Activated CD4-positive, alpha-beta T cell treated with anti-CD3 and anti-CD28 coated beads, Interleukin-2, amount 10 ng/mL, durations not matched to agents 24 days and 14 days (primary cell): Measurements from ENCODE around the gene DST. TPM values are rescaled to one million over a fixed set of nuclear protein-coding genes. Genes with fewer than 3 reads are reported as not detected.
"Not testable (repeated sequence)": the region's sequence is repeated elsewhere in the genome, so short reads cannot be mapped to it uniquely, and the experiment has no call there.

Experiments used
- DNase-seq: peaks from one replicate; pipeline ENCODE4 v3.0.0; 2022
- H3K27ac Mint-ChIP-seq: one replicate; pipeline ENCODE4 v1.8.0; 2022; ENCODE audit warnings: mild to moderate bottlenecking, mixed read lengths
- H3K27me3 Mint-ChIP-seq: one replicate; pipeline ENCODE4 v1.8.0; 2022; ENCODE audit warnings: mixed read lengths
- H3K36me3 Mint-ChIP-seq: one replicate; pipeline ENCODE4 v1.8.0; 2022; ENCODE audit warnings: low read depth, mild to moderate bottlenecking, mixed read lengths
- H3K4me1 Mint-ChIP-seq: one replicate; pipeline ENCODE4 v1.8.0; 2021; ENCODE audit warnings: mixed read lengths
- H3K4me3 Mint-ChIP-seq: one replicate; pipeline ENCODE4 v1.8.0; 2022; ENCODE audit warnings: mild to moderate bottlenecking, moderate library complexity, mixed read lengths
- H3K9me3 Mint-ChIP-seq: one replicate; pipeline ENCODE4 v1.8.0; 2021; ENCODE audit warnings: mixed read lengths
- intact Hi-C: fragments of 100-400 bp; cut with micrococcal nuclease; formaldehyde crosslinking; loops from one replicate; pipeline ENCODE4 v1.15.1; 2023
- total RNA-seq: library from RNA; stranded (reverse); gene quantifications from 2 replicates; pipeline ENCODE4 v1.2.3, GENCODE V29; 2022

DST gene
- total RNA-seq, 1 donor from 2014 or later = 8.0 TPM

GRCh38 chr6:56593801-56594318, 48.8 kb downstream of the DST start:
- intact Hi-C loops = loop anchor here (1.0 to 10.0 kb wide), 3 partner anchors 51 to 609 kb away; no protein-coding TSS in a partner anchor
- Mint-ChIP-seq H3K27me3 (no peaks in the 10 kb centered on the region), H3K4me3 (peak overlapping the region; percentile 52)

GRCh38 chr6:56582236-56582635, 60.5 kb downstream of the DST start:
- H3K27ac Mint-ChIP-seq = no peak overlapping the region
- no peaks in the 10 kb centered on the region for H3K9me3 Mint-ChIP-seq
- no peak for DNase-seq
- intact Hi-C loops = no loop called here
- H3K36me3 Mint-ChIP-seq = no peaks in the 10 kb centered on the region
- H3K4me1 Mint-ChIP-seq = no peaks in the 10 kb centered on the region
- H3K4me3 Mint-ChIP-seq = no peak overlapping the region
- no peaks in the 10 kb centered on the region for H3K27me3 Mint-ChIP-seq

More at GRCh38 chr6:56593801-56594318, 48.8 kb downstream of the DST start:
- DNase-seq = peak; percentile 75
- H3K4me1 Mint-ChIP-seq = peaks cover 26% of the 10 kb centered on the region
- peak overlapping the region; percentile 62 for H3K27ac Mint-ChIP-seq
- H3K36me3 Mint-ChIP-seq = no peaks in the 10 kb centered on the region
- H3K9me3 Mint-ChIP-seq = no peaks in the 10 kb centered on the region

GRCh38 chr6:56581296-56581925, 61.3 kb downstream of the DST start:
- no peak overlapping the region for H3K4me3 Mint-ChIP-seq
- no peaks in the 10 kb centered on the region for H3K4me1 Mint-ChIP-seq
- no peak for DNase-seq
- no peaks in the 10 kb centered on the region for H3K27me3 Mint-ChIP-seq
- H3K9me3 Mint-ChIP-seq = no peaks in the 10 kb centered on the region
- no peaks in the 10 kb centered on the region for H3K36me3 Mint-ChIP-seq
- H3K27ac Mint-ChIP-seq = no peak overlapping the region
- intact Hi-C loops = no loop called here

GRCh38 chr6:56580271-56580670, 62.4 kb downstream of the DST start:
- H3K4me1 Mint-ChIP-seq = no peaks in the 10 kb centered on the region
- H3K9me3 Mint-ChIP-seq = no peaks in the 10 kb centered on the region
- peaks cover 1% of the 10 kb centered on the region for H3K27me3 Mint-ChIP-seq
- no peak overlapping the region for H3K4me3 Mint-ChIP-seq
- intact Hi-C loops = no loop called here
- no peaks in the 10 kb centered on the region for H3K36me3 Mint-ChIP-seq
- H3K27ac Mint-ChIP-seq = no peak overlapping the region
- no peak for DNase-seq

GRCh38 chr6:56579155-56579851, 63.4 kb downstream of the DST start:
- no peak for DNase-seq
- H3K9me3 Mint-ChIP-seq = no peaks in the 10 kb centered on the region
- intact Hi-C loops = loop anchor here (10.0 kb wide), 1 partner anchor 105 kb away; no protein-coding TSS in a partner anchor
- peaks cover 1% of the 10 kb centered on the region for H3K27me3 Mint-ChIP-seq
- H3K27ac Mint-ChIP-seq = no peak overlapping the region
- no peaks in the 10 kb centered on the region for H3K4me1 Mint-ChIP-seq
- no peak overlapping the region for H3K4me3 Mint-ChIP-seq
- H3K36me3 Mint-ChIP-seq = no peaks in the 10 kb centered on the region

- H3K36me3 Mint-ChIP-seq = no peaks in the 10 kb centered on the region
- H3K9me3 Mint-ChIP-seq = no peaks in the 10 kb centered on the region
- peaks cover 1% of the 10 kb centered on the region for H3K27me3 Mint-ChIP-seq
- no peak for DNase-seq
- no peak overlapping the region for H3K4me3 Mint-ChIP-seq
- intact Hi-C loops = loop anchor here (10.0 kb wide), 1 partner anchor 101 kb away; no protein-coding TSS in a partner anchor
- H3K27ac Mint-ChIP-seq = no peak overlapping the region
- no peaks in the 10 kb centered on the region for H3K4me1 Mint-ChIP-seq
Measured at GRCh38 chr6:56575736-56576135, 67.0 kb downstream of the DST start.

GRCh38 chr6:56574292-56574691, 68.4 kb downstream of the DST start:
- Mint-ChIP-seq H3K27ac (no peak overlapping the region), H3K9me3 (no peaks in the 10 kb centered on the region), H3K36me3 (no peaks in the 10 kb centered on the region), H3K4me3 (no peak overlapping the region), H3K27me3 (peaks cover 1% of the 10 kb centered on the region), H3K4me1 (no peaks in the 10 kb centered on the region)
- no peak for DNase-seq
- intact Hi-C loops = loop anchor here (10.0 kb wide), 1 partner anchor 99 kb away; no protein-coding TSS in a partner anchor

- Mint-ChIP-seq H3K36me3 (no peaks in the 10 kb centered on the region), H3K4me3 (no peak overlapping the region), H3K27ac (no peak overlapping the region), H3K4me1 (no peaks in the 10 kb centered on the region), H3K9me3 (no peaks in the 10 kb centered on the region), H3K27me3 (peaks cover 1% of the 10 kb centered on the region)
- intact Hi-C loops = loop anchor here (10.0 kb wide), 1 partner anchor 99 kb away; no protein-coding TSS in a partner anchor
- no peak for DNase-seq
Measured at GRCh38 chr6:56573624-56574023, 69.1 kb downstream of the DST start.

GRCh38 chr6:56572788-56573471, 69.8 kb downstream of the DST start:
- Mint-ChIP-seq H3K36me3 (no peaks in the 10 kb centered on the region), H3K27me3 (peaks cover 1% of the 10 kb centered on the region), H3K9me3 (no peaks in the 10 kb centered on the region), H3K27ac (no peak overlapping the region), H3K4me1 (no peaks in the 10 kb centered on the region), H3K4me3 (no peak overlapping the region)
- intact Hi-C loops = loop anchor here (10.0 kb wide), 1 partner anchor 98 kb away; no protein-coding TSS in a partner anchor
- DNase-seq = no peak

- H3K27me3 Mint-ChIP-seq = peaks cover 1% of the 10 kb centered on the region
- DNase-seq = no peak
- intact Hi-C loops = loop anchor here (10.0 kb wide), 1 partner anchor 97 kb away; no protein-coding TSS in a partner anchor
- no peak overlapping the region for H3K4me3 Mint-ChIP-seq
- no peaks in the 10 kb centered on the region for H3K36me3 Mint-ChIP-seq
- H3K27ac Mint-ChIP-seq = no peak overlapping the region
- no peaks in the 10 kb centered on the region for H3K4me1 Mint-ChIP-seq
- H3K9me3 Mint-ChIP-seq = no peaks in the 10 kb centered on the region
Measured at GRCh38 chr6:56571605-56572004, 71.1 kb downstream of the DST start.

GRCh38 chr6:56570413-56571359, 72.0 kb downstream of the DST start:
- no peaks in the 10 kb centered on the region for H3K4me1 Mint-ChIP-seq
- no peaks in the 10 kb centered on the region for H3K9me3 Mint-ChIP-seq
- intact Hi-C loops = loop anchor here (1.0 to 10.0 kb wide), 2 partner anchors 96 to 211 kb away; no protein-coding TSS in a partner anchor
- H3K4me3 Mint-ChIP-seq = no peak overlapping the region
- DNase-seq = peak; percentile 60
- no peaks in the 10 kb centered on the region for H3K27me3 Mint-ChIP-seq
- H3K27ac Mint-ChIP-seq = no peak overlapping the region
- H3K36me3 Mint-ChIP-seq = no peaks in the 10 kb centered on the region

- Mint-ChIP-seq H3K27me3 (no peaks in the 10 kb centered on the region), H3K9me3 (peaks cover 6% of the 10 kb centered on the region), H3K36me3 (peaks cover 1% of the 10 kb centered on the region), H3K27ac (no peak overlapping the region), H3K4me3 (no peak overlapping the region), H3K4me1 (no peaks in the 10 kb centered on the region)
- intact Hi-C loops = no loop called here
- DNase-seq = no peak
Measured at GRCh38 chr6:56567501-56567900, 75.2 kb downstream of the DST start.

GRCh38 chr6:56562730-56563129, 80.0 kb downstream of the DST start:
- not testable (repeated sequence) for H3K27me3 Mint-ChIP-seq, H3K9me3 Mint-ChIP-seq

More at GRCh38 chr6:56562730-56563129, 80.0 kb downstream of the DST start:
- H3K4me3 Mint-ChIP-seq, intact Hi-C loops, DNase-seq, H3K4me1 Mint-ChIP-seq, H3K36me3 Mint-ChIP-seq, H3K27ac Mint-ChIP-seq: not testable (repeated sequence)
